ENCODE measurements around the gene CNTNAP2. TPM values are rescaled to one million over a fixed set of nuclear protein-coding genes. Genes with fewer than 3 reads are reported as not detected.

The CNTNAP2 gene
- total and polyA plus RNA-seq, 2 donors from 2014 or later: 0.06 to 0.13 TPM

DNA sequence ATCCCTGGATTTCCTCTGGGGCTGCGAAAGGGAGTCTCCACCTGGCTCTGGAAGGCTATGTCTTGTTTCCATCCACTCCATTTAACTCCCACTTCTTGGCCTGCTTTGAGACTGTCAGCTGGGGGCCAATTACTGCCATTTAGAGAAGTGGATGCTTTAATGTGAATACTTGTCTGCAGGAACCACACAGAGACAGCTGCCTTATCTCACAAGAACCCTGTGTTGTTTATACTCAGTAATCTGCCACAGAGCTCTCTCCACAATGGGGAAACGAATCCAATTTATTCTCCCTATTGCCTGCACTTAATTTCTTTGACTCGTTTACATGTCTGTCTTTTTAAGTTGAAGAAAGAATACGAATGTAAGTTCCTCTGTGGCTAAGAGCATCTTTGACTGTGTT lies 1687.0 kb downstream of the CNTNAP2 start:
- Histone ChIP-seq H3K36me3 (ENCODE audit: control insufficient read depth in 2 of 3, insufficient read depth in 3 of 3, low read length in 3 of 3) (no peaks in the 10 kb centered on the region), H3K4me3 (ENCODE audit: low read length in 3 of 3) (no peak overlapping the region), H3K27ac (ENCODE audit: low read depth in 2 of 2, low read length in 2 of 2) (no peak overlapping the region), H3K9ac (ENCODE audit: low read length in 3 of 3) (no peak overlapping the region), H3K27me3 (ENCODE audit: control insufficient read depth, insufficient read depth, low read length) (no peaks in the 10 kb centered on the region), H3K9me3 (ENCODE audit: control insufficient read depth in 2 of 3, insufficient read depth in 1 of 3, low read length in 3 of 3) (peaks cover 0 to 9% (median 0%) of the 10 kb centered on the region in 3 donors), H3K4me1 (ENCODE audit: control insufficient read depth in 2 of 3, insufficient read depth in 2 of 3, low read depth in 1 of 3, low read length in 3 of 3) (no peaks in the 10 kb centered on the region)
- DNase-seq (peak in 3 of 5 donors; percentile 12 to 78 (median 40)), FAIRE-seq (no peak)
- no peak for TF ChIP-seq CTCF (IDR thresholded peaks at IDR 0.05; ENCODE audit: borderline replicate concordance, extremely low read depth, insufficient read depth)
- intact Hi-C loops (cut with DNase I): no loop called here

DNA sequence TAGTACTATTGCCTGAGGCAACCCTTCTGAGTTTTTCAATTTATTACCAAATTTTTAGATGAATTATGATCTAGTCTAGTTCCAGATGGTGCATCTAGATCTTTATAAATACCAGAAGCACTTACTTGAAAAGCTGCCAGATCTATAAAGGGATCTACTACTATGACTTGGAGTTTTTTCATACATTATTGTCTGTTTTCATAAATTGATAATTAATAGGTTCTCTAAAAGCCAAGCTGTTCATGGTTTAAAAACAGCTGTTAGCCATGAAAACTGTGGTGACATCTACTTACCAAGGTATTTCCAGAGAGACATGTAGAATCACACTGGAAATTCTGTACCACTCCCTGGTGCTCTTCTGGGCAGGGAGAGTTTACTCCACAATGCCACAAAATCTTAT lies 1687.4 kb downstream of the CNTNAP2 start:
- DNase-seq (no peak), FAIRE-seq (no peak)
- Histone ChIP-seq H3K27me3 (ENCODE audit: control insufficient read depth, insufficient read depth, low read length) (no peaks in the 10 kb centered on the region), H3K9me3 (ENCODE audit: control insufficient read depth in 2 of 3, insufficient read depth in 1 of 3, low read length in 3 of 3) (peaks cover 0 to 9% (median 0%) of the 10 kb centered on the region in 3 donors), H3K27ac (ENCODE audit: low read depth in 2 of 2, low read length in 2 of 2) (no peak overlapping the region), H3K4me1 (ENCODE audit: control insufficient read depth in 2 of 3, insufficient read depth in 2 of 3, low read depth in 1 of 3, low read length in 3 of 3) (no peaks in the 10 kb centered on the region), H3K36me3 (ENCODE audit: control insufficient read depth in 2 of 3, insufficient read depth in 3 of 3, low read length in 3 of 3) (no peaks in the 10 kb centered on the region), H3K9ac (ENCODE audit: low read length in 3 of 3) (no peak overlapping the region), H3K4me3 (ENCODE audit: low read length in 3 of 3) (no peak overlapping the region)
- TF ChIP-seq CTCF (IDR thresholded peaks at IDR 0.05; ENCODE audit: borderline replicate concordance, extremely low read depth, insufficient read depth): no peak
- intact Hi-C loops (cut with DNase I): no loop called here

GRCh38 chr7:147805996-147806576 lies 1689.5 kb downstream of the CNTNAP2 start:
- no peak for DNase-seq
- intact Hi-C loops (cut with DNase I): no loop called here
- no peaks in the 10 kb centered on the region for H3K36me3 ChIP-seq (ENCODE audit: control insufficient read depth in 2 of 3, insufficient read depth in 3 of 3, low read length in 3 of 3)
- H3K9me3 ChIP-seq (ENCODE audit: control insufficient read depth in 2 of 3, insufficient read depth in 1 of 3, low read length in 3 of 3): peaks cover 0 to 9% (median 0%) of the 10 kb centered on the region in 3 donors
- H3K9ac ChIP-seq (ENCODE audit: low read length in 3 of 3): no peak overlapping the region
- no peaks in the 10 kb centered on the region for H3K27me3 ChIP-seq (ENCODE audit: control insufficient read depth, insufficient read depth, low read length)
- no peak overlapping the region for H3K4me3 ChIP-seq (ENCODE audit: low read length in 3 of 3)
- FAIRE-seq: no peak
- H3K27ac ChIP-seq (ENCODE audit: low read depth in 2 of 2, low read length in 2 of 2): no peak overlapping the region
- TF ChIP-seq CTCF (IDR thresholded peaks at IDR 0.05; ENCODE audit: borderline replicate concordance, extremely low read depth, insufficient read depth): no peak
- no peaks in the 10 kb centered on the region for H3K4me1 ChIP-seq (ENCODE audit: control insufficient read depth in 2 of 3, insufficient read depth in 2 of 3, low read depth in 1 of 3, low read length in 3 of 3)

GRCh38 chr7:147809786-147810185 lies 1693.2 kb downstream of the CNTNAP2 start:
- H3K4me1 ChIP-seq (ENCODE audit: control insufficient read depth in 2 of 3, insufficient read depth in 2 of 3, low read depth in 1 of 3, low read length in 3 of 3): no peaks in the 10 kb centered on the region
- intact Hi-C loops (cut with DNase I): no loop called here
- FAIRE-seq (no peak), DNase-seq (peak in 1 of 5 donors; percentile 7)
- H3K27ac ChIP-seq (ENCODE audit: low read depth in 2 of 2, low read length in 2 of 2): no peak overlapping the region
- no peak for TF ChIP-seq CTCF (IDR thresholded peaks at IDR 0.05; ENCODE audit: borderline replicate concordance, extremely low read depth, insufficient read depth)
- no peak overlapping the region for H3K4me3 ChIP-seq (ENCODE audit: low read length in 3 of 3)
- H3K9ac ChIP-seq (ENCODE audit: low read length in 3 of 3): no peak overlapping the region
- no peaks in the 10 kb centered on the region for H3K27me3 ChIP-seq (ENCODE audit: control insufficient read depth, insufficient read depth, low read length)
- H3K36me3 ChIP-seq (ENCODE audit: control insufficient read depth in 2 of 3, insufficient read depth in 3 of 3, low read length in 3 of 3): no peaks in the 10 kb centered on the region
- peaks cover 0 to 9% (median 0%) of the 10 kb centered on the region in 3 donors for H3K9me3 ChIP-seq (ENCODE audit: control insufficient read depth in 2 of 3, insufficient read depth in 1 of 3, low read length in 3 of 3)
